HL-60 (cell line): ENCODE measurements around the gene SF3B2.

Experiments
- GABPA ChIP-seq: IDR thresholded peaks from 2 replicates; pipeline ENCODE4 v1.6.1; 2012; ENCODE audit warnings: low read depth
- POLR2AphosphoS5 ChIP-seq: IDR thresholded peaks from 2 replicates; pipeline ENCODE4 v1.6.1; 2012; ENCODE audit warnings: low read depth
- SPI1 ChIP-seq: IDR thresholded peaks from 2 replicates; pipeline ENCODE4 v1.6.1; 2012; ENCODE audit warnings: low read depth, mild to moderate bottlenecking, borderline replicate concordance
- TF ChIP-seq, protein P1 (sequence below): IDR thresholded peaks from one replicate; pipeline ENCODE4 v1.5.1; 2011; ENCODE audit warnings: low read length, control low read depth, inconsistent platforms; ENCODE audit not compliant: insufficient read depth
- TF ChIP-seq, protein P2 (sequence below): IDR thresholded peaks from 2 replicates; pipeline ENCODE4 v1.6.1; 2012; ENCODE audit warnings: low read depth; ENCODE audit not compliant: insufficient replicate concordance

DNA sequence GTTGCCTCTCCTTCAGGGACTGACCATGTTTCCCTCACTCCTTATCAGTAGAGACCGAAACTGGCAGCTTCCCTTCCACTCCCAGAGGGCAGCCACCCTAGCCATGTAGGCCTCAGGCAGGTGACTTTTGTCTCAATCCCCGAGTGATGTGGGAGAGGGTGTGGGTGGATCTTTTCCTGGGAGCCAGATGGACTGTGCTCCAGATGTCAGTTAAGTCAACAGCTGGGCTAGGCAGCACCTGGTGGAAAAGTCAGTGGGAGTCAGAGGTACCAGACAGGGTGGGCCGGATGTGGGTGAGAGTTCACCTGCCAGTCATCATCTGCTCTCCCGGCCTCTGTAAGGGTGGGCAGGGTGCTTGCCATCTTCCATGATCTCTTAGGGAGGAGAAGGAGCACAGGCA, 48.0 kb upstream of the SF3B2 start:
- TF ChIP-seq, protein P1, sequence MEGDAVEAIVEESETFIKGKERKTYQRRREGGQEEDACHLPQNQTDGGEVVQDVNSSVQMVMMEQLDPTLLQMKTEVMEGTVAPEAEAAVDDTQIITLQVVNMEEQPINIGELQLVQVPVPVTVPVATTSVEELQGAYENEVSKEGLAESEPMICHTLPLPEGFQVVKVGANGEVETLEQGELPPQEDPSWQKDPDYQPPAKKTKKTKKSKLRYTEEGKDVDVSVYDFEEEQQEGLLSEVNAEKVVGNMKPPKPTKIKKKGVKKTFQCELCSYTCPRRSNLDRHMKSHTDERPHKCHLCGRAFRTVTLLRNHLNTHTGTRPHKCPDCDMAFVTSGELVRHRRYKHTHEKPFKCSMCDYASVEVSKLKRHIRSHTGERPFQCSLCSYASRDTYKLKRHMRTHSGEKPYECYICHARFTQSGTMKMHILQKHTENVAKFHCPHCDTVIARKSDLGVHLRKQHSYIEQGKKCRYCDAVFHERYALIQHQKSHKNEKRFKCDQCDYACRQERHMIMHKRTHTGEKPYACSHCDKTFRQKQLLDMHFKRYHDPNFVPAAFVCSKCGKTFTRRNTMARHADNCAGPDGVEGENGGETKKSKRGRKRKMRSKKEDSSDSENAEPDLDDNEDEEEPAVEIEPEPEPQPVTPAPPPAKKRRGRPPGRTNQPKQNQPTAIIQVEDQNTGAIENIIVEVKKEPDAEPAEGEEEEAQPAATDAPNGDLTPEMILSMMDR, result no peak
- TF ChIP-seq, protein P2, sequence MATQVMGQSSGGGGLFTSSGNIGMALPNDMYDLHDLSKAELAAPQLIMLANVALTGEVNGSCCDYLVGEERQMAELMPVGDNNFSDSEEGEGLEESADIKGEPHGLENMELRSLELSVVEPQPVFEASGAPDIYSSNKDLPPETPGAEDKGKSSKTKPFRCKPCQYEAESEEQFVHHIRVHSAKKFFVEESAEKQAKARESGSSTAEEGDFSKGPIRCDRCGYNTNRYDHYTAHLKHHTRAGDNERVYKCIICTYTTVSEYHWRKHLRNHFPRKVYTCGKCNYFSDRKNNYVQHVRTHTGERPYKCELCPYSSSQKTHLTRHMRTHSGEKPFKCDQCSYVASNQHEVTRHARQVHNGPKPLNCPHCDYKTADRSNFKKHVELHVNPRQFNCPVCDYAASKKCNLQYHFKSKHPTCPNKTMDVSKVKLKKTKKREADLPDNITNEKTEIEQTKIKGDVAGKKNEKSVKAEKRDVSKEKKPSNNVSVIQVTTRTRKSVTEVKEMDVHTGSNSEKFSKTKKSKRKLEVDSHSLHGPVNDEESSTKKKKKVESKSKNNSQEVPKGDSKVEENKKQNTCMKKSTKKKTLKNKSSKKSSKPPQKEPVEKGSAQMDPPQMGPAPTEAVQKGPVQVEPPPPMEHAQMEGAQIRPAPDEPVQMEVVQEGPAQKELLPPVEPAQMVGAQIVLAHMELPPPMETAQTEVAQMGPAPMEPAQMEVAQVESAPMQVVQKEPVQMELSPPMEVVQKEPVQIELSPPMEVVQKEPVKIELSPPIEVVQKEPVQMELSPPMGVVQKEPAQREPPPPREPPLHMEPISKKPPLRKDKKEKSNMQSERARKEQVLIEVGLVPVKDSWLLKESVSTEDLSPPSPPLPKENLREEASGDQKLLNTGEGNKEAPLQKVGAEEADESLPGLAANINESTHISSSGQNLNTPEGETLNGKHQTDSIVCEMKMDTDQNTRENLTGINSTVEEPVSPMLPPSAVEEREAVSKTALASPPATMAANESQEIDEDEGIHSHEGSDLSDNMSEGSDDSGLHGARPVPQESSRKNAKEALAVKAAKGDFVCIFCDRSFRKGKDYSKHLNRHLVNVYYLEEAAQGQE, result no peak
- no peak for TF ChIP-seq GABPA
- TF ChIP-seq POLR2AphosphoS5, result no peak
- TF ChIP-seq SPI1, result no peak
